ENCODE measurements around the gene VPS52.

Gene VPS52

GRCh38 chr6:33278392-33278741, 6.7 kb upstream of the VPS52 start:
- TF ChIP-seq PRDM4 (tag by site-specific recombination; IDR thresholded peaks at IDR 0.05) (no peak), IKZF3 (tag by site-specific recombination; IDR thresholded peaks at IDR 0.05) (peak; percentile 70), ZIC2 (tag by site-specific recombination; IDR thresholded peaks at IDR 0.05) (0 out of 2 replicates have a peak, but pooled peaks have one; percentile 39)
- peaks cover 30% of the 10 kb centered on the region for H3K4me1 ChIP-seq (ENCODE audit: control insufficient read depth, insufficient read depth, low read length)
- no peak overlapping the region for H3K4me3 ChIP-seq (ENCODE audit: low read depth, low read length)
- H3K27ac ChIP-seq (ENCODE audit: extremely low read depth, low read depth, low read length) = no peak overlapping the region
- ChIA-PET CTCF (interaction anchor here (0.6 to 2.7 kb wide), 12 partner anchors 11 to 293 kb away, joined by 3 to 13 read pairs (median 5); partner anchors contain the start of genes PFDN6, RGL2 and WDR46), POLR2A (interaction anchor here (1.7 to 6.5 kb wide), 8 partner anchors 11 to 307 kb away, joined by 6 to 92 read pairs (median 22); partner anchors contain the start of genes CUTA, PFDN6, RGL2 and WDR46)
- H3K36me3 ChIP-seq (ENCODE audit: control insufficient read depth in 2 of 2, insufficient read depth in 1 of 2, low read length in 2 of 2) = peaks cover 26 to 85% of the 10 kb centered on the region in 2 experiments
- H3K9me3 ChIP-seq (ENCODE audit: control insufficient read depth, insufficient read depth, low read depth, low read length) = no peaks in the 10 kb centered on the region

- Histone ChIP-seq H3K9me3 (ENCODE audit: control insufficient read depth, insufficient read depth, low read depth, low read length) (no peaks in the 10 kb centered on the region), H3K4me1 (ENCODE audit: control insufficient read depth, insufficient read depth, low read length) (peaks cover 31% of the 10 kb centered on the region), H3K36me3 (ENCODE audit: control insufficient read depth in 2 of 2, insufficient read depth in 1 of 2, low read length in 2 of 2) (peaks cover 23 to 88% of the 10 kb centered on the region in 2 experiments), H3K27ac (ENCODE audit: extremely low read depth, low read depth, low read length) (peak overlapping the region; percentile 79), H3K4me3 (ENCODE audit: low read depth, low read length) (peak overlapping the region; percentile 56)
- ChIA-PET POLR2A (interaction anchor here (0.7 to 6.5 kb wide), 28 partner anchors 12 to 306 kb away, joined by 3 to 92 read pairs (median 6); partner anchors contain the start of genes BAK1, CUTA, PFDN6 and RGL2), CTCF (interaction anchor here (0.6 to 2.5 kb wide), 27 partner anchors 9 to 354 kb away, joined by 3 to 22 read pairs (median 5); partner anchors contain the start of genes CUTA, PFDN6 and WDR46)
- no peak for TF ChIP-seq ZNF19 (tag by site-specific recombination; IDR thresholded peaks at IDR 0.05; ENCODE audit: low read depth)
- 0 out of 2 replicates have a peak, but pooled peaks have one; percentile 9 for TF ChIP-seq ZNF23 (tag by site-specific recombination; IDR thresholded peaks at IDR 0.05; ENCODE audit: borderline replicate concordance)
- TF ChIP-seq CTCF (tag by site-specific recombination; IDR thresholded peaks at IDR 0.05) = peak; percentile 49; the same call in 1 of the 2 replicates
- TF ChIP-seq ZBTB10 (tag by site-specific recombination; IDR thresholded peaks at IDR 0.05) = 0 out of 2 replicates have a peak, but pooled peaks have one; percentile 12
- peak; percentile 11 for TF ChIP-seq ZBTB20 (tag by site-specific recombination; IDR thresholded peaks at IDR 0.05)
- TF ChIP-seq ZNF114 (tag by site-specific recombination; IDR thresholded peaks at IDR 0.05) = no peak
- TF ChIP-seq SP3 (tag by site-specific recombination; IDR thresholded peaks at IDR 0.05) = peak; percentile 48; the same call in 1 of the 2 replicates
- TF ChIP-seq ZNF16 (tag by site-specific recombination; IDR thresholded peaks at IDR 0.05; ENCODE audit: low read depth) = no peak
- TF ChIP-seq ZBTB6 (tag by site-specific recombination; IDR thresholded peaks at IDR 0.05) = no peak
Measured at GRCh38 chr6:33277663-33278391, 6.2 kb upstream of the VPS52 start.
